Fibroblast of skin of scalp (primary cell): ENCODE data around the gene ATP9A. TPM values are rescaled to one million over a fixed set of nuclear protein-coding genes. Genes with fewer than 3 reads are reported as not detected.
"Not testable (repeated sequence)": the region's sequence is repeated elsewhere in the genome, so short reads cannot be mapped to it uniquely, and the experiment has no call there.

ENCODE experiments used
- DNase-seq: peaks from one replicate; pipeline ENCODE4 v3.0.0-alpha.2; 2013
- polyA plus RNA-seq, 2 experiments: library from polyadenylated mRNA; unstranded; fragments of 120-200 nt; gene quantifications; one replicate each; pipeline ENCODE4 v1.2.1, GENCODE V29; 2013; ENCODE audit not compliant: insufficient read length in 2 of 2

ATP9A gene
- polyA plus RNA-seq (2013, experiment 1 of 2; ENCODE audit: insufficient read length), result 22.5 TPM
- 24.6 TPM for polyA plus RNA-seq (2013, experiment 2 of 2; ENCODE audit: insufficient read length)

- peak; percentile 24 for DNase-seq
Observed at GRCh38 chr20:51767867-51768758, at the start of gene ATP9A. Gene ATP9A (minus strand): TSS chr20:51768390. CDS start chr20:51768369, 21 bp downstream.

GRCh38 chr20:51816856-51817255 lies 48.7 kb upstream of the ATP9A start:
- DNase-seq, result not testable (repeated sequence)

GRCh38 chr20:51815383-51816076 lies 47.3 kb upstream of the ATP9A start:
- no peak for DNase-seq

- no peak for DNase-seq
Observed at GRCh38 chr20:51812861-51813260, 44.7 kb upstream of the ATP9A start.

- no peak for DNase-seq
Observed at GRCh38 chr20:51811514-51812128, 43.4 kb upstream of the ATP9A start.

DNA sequence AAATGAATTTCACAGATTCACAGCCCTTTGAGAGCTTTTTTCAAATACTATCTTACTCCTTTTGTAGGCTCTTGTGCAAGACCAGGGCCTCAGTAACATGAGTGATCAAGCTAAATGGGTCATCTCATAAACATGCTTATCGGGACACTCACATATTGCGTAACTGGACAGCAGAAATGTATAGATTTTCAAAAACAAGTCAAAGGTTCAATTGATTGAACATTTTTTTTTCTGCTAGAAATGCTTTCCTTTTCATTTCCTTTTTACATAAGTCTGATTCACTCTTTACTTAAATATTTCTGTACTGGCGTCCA lies 42.8 kb upstream of the ATP9A start:
- DNase-seq, result peak; percentile 48

GRCh38 chr20:51810155-51811041 lies 42.2 kb upstream of the ATP9A start:
- no peak for DNase-seq

DNA sequence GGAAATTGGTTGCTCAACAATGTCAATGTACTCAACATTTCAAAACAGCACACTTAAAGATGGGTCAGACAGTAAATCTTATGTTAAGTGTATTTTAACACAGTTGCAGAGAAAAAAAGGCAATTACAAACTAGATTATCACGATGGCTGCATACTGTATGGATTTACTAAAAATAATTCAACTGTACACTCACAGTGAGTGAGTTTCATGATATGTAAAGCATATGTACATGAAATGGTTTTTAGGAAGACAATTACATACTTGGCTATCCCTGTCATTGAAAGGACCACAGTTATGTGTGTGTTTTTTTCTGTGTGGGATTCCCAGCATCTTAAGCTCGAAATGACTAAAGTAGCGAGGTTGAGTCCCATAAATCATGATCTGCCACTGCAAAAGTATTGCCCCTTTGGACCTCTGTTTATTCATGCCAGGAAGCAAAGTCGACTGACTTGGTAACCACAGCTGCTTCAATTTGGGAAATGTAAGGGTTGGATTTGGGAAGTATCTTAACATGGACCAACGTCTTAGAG lies 39.6 kb upstream of the ATP9A start:
- peak; percentile 89 for DNase-seq

- DNase-seq, result no peak
Observed at GRCh38 chr20:51804754-51805153, 36.6 kb upstream of the ATP9A start.

GRCh38 chr20:51803148-51803854 lies 35.1 kb upstream of the ATP9A start:
- DNase-seq, result peak; percentile 33

GRCh38 chr20:51802170-51802751 lies 34.1 kb upstream of the ATP9A start, which contains the start of gene SALL4:
Gene SALL4 (minus strand): TSS chr20:51802521. CDS start chr20:51802408, 113 bp downstream.
- DNase-seq, result peak; percentile 27

- no peak for DNase-seq
Observed at GRCh38 chr20:51801823-51802123, 33.6 kb upstream of the ATP9A start.

DNA sequence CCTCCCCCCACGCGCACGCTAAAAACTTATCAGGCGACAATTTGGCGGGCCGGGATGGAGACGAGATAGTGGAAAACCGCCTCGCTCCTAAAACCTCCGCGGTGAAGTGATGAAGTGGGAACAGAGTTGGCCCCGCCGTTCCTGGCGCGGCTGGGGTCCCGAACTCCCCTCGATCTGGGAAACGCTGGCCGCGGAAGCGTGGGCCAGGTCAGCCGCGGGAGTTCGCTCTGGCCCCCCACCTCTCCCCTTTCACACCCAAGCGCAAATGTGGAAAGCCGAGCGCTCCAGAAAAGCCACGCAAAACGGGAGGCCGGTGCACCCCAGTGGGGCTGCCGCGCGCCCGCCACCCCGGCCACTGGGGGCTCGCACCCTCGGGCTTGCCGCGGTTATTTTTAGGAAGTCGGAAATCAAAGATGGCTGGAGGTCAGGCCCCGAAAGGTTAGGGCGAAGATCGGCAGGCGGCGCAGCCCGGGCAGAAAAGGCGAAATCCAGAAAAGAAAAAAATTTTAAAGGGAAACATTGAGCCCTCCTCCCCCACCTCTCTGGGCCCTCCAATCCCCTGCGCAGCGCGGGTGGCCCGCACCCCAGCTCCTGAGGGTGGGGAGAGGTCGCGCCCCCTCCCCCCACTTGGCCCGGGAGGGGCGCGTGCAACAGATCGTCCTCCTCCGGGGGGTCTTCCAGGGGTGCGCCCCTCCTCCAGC lies 33.1 kb upstream of the ATP9A start:
- peak; percentile 33 for DNase-seq

GRCh38 chr20:51800872-51801121 lies 32.6 kb upstream of the ATP9A start:
- DNase-seq, result peak; percentile 27

- DNase-seq, result peak; percentile 54
Observed at GRCh38 chr20:51800060-51800871, 32.1 kb upstream of the ATP9A start.

DNA sequence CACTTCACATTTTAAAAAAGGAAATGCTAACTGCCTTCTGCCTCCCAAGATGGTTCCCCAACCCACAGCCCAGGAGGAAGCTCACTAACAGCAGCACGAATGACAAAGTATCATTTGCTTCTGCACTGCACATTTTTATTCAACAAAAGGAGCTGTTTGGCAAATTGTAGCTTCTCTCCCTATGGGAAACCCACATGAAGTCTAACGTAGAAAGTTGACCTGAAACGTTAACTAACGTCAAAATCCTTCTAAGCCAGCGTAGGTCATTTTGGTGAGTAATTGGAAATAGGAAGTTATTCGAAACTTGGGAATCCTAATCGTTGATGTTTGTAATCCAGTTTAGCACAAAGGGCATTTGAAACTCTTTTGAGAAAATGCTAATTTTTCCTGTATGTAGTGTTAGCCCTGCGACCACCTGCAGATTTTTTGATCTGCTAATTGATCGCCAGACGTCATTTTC lies 31.2 kb upstream of the ATP9A start:
- DNase-seq, result no peak

DNA sequence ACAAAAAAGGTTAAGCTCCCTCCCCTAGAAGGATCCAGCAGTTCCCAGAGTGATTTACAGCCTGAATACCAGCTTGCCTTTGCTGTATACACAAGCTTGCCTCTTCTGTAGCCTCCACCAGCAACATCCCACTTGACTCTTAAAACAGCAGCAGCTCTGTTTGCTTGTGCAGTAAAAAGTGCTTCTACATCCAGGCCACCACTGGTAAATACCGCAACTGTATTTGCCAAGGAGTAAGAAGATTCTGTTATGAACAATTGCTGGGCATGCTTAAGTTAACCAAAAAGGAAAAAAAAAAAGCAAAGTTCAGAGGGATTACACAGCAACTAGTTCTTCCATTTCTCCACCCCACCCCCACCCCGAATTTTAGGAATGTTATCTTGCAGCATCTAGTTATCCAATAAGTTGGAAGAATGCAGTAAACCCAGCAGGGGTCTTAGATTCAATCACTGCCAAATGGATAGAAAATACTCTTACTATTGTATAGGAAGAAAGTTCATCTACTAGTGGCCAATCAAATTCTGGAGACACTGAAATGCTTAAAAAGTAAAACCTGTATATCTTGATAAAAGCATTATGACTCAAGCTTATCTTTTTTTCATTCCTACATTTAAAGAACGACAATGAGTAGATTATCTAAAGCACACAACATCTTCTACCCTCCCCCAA lies 29.3 kb upstream of the ATP9A start:
- DNase-seq, result peak; percentile 86

- DNase-seq, result no peak
Observed at GRCh38 chr20:51796340-51796739, 28.1 kb upstream of the ATP9A start.

- DNase-seq, result no peak
Observed at GRCh38 chr20:51792960-51793359, 24.8 kb upstream of the ATP9A start.
